PC-3 (cell line): ENCODE results near the gene FOXI1.

Experiments used
- EZH2 ChIP-seq: fragments of 300-600 bp; sonication (generic); IDR thresholded peaks from one replicate; pipeline ENCODE4 v1.6.1; 2017; ENCODE audit warnings: antibody characterized with exemption, mild to moderate bottlenecking, low read length; ENCODE audit not compliant: unreplicated experiment
- EZH2phosphoT487 ChIP-seq: fragments of 300-600 bp; sonication (generic); IDR thresholded peaks from 2 replicates; pipeline ENCODE4 v1.6.1; 2018; ENCODE audit warnings: mild to moderate bottlenecking, antibody characterized with exemption, low read length, borderline replicate concordance
- TF ChIP-seq, protein P1 (sequence below): fragments of 300-600 bp; sonication (generic); conservative IDR thresholded peaks from 2 replicates; pipeline ENCODE4 v1.5.1; 2017; ENCODE audit warnings: antibody characterized with exemption, low read depth, mild to moderate bottlenecking, low read length

DNA sequence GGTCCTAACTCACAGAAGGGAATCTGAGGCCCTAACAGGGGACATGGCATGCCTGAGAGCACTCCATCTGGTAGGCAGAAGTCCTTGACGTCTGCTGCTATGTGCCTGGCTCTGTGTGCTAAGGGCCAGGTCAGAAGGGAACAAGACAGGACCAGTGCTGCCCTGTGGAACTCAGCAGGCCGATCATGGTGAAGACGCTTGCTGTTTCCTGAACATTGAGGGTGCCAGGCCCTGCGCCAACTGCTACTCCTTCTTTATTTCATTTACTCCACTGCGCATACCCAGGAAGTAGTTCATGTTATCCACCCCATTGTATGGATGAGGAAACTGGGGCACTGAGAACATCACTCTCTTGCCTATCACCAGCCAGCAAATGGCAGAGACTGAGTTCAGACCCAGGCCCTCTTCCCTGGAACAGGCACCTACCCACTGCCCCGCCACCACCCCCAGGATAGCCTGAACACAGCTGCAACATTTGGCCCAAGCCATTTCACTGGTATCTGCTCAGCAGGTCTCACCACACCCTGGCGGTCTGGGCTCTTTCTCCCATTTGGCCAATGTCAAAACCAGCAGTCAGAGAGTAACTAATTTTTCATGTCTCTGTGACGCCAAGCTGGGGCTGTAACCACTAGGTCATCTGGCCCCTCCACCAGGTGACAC lies 24.8 kb upstream of the FOXI1 start:
- TF ChIP-seq, protein P1, sequence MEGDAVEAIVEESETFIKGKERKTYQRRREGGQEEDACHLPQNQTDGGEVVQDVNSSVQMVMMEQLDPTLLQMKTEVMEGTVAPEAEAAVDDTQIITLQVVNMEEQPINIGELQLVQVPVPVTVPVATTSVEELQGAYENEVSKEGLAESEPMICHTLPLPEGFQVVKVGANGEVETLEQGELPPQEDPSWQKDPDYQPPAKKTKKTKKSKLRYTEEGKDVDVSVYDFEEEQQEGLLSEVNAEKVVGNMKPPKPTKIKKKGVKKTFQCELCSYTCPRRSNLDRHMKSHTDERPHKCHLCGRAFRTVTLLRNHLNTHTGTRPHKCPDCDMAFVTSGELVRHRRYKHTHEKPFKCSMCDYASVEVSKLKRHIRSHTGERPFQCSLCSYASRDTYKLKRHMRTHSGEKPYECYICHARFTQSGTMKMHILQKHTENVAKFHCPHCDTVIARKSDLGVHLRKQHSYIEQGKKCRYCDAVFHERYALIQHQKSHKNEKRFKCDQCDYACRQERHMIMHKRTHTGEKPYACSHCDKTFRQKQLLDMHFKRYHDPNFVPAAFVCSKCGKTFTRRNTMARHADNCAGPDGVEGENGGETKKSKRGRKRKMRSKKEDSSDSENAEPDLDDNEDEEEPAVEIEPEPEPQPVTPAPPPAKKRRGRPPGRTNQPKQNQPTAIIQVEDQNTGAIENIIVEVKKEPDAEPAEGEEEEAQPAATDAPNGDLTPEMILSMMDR: no peak
- TF ChIP-seq EZH2phosphoT487 (no peak), EZH2 (no peak)
